ENCODE measurements around the gene CACNA1B. TPM values are rescaled to one million over a fixed set of nuclear protein-coding genes. Genes with fewer than 3 reads are reported as not detected.

Gene CACNA1B
- total RNA-seq, 1 donor from 2014 or later: not detected

GRCh38 chr9:138042146-138042545 lies 164.6 kb downstream of the CACNA1B start:
- no peak for FAIRE-seq
- no peak for DNase-seq (ENCODE audit: low read depth)
- H3K4me3 ChIP-seq (ENCODE audit: low read depth, low read length): no peak overlapping the region
- TF ChIP-seq, protein P1, sequence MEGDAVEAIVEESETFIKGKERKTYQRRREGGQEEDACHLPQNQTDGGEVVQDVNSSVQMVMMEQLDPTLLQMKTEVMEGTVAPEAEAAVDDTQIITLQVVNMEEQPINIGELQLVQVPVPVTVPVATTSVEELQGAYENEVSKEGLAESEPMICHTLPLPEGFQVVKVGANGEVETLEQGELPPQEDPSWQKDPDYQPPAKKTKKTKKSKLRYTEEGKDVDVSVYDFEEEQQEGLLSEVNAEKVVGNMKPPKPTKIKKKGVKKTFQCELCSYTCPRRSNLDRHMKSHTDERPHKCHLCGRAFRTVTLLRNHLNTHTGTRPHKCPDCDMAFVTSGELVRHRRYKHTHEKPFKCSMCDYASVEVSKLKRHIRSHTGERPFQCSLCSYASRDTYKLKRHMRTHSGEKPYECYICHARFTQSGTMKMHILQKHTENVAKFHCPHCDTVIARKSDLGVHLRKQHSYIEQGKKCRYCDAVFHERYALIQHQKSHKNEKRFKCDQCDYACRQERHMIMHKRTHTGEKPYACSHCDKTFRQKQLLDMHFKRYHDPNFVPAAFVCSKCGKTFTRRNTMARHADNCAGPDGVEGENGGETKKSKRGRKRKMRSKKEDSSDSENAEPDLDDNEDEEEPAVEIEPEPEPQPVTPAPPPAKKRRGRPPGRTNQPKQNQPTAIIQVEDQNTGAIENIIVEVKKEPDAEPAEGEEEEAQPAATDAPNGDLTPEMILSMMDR (IDR thresholded peaks at IDR 0.05; ENCODE audit: insufficient read depth, low read length, severe bottlenecking): no peak
- no peaks in the 10 kb centered on the region for H3K36me3 ChIP-seq (ENCODE audit: control insufficient read depth, insufficient read depth, low read length)
- no peaks in the 10 kb centered on the region for H3K27me3 ChIP-seq (ENCODE audit: control insufficient read depth, insufficient read depth, low read length)

- no peaks in the 10 kb centered on the region for H3K27me3 ChIP-seq (ENCODE audit: control insufficient read depth, insufficient read depth, low read length)
- no peak for FAIRE-seq
Observed at GRCh38 chr9:138042640-138043039, 165.1 kb downstream of the CACNA1B start.

GRCh38 chr9:138043061-138043410 lies 165.5 kb downstream of the CACNA1B start:
- FAIRE-seq: no peak
- no peak for DNase-seq (ENCODE audit: low read depth)
- no peaks in the 10 kb centered on the region for H3K27me3 ChIP-seq (ENCODE audit: control insufficient read depth, insufficient read depth, low read length)

More at GRCh38 chr9:138042640-138043039, 165.1 kb downstream of the CACNA1B start:
- no peak for DNase-seq (ENCODE audit: low read depth)
- H3K36me3 ChIP-seq (ENCODE audit: control insufficient read depth, insufficient read depth, low read length): no peaks in the 10 kb centered on the region
- no peak overlapping the region for H3K4me3 ChIP-seq (ENCODE audit: low read depth, low read length)
- TF ChIP-seq, protein P1 (IDR thresholded peaks at IDR 0.05; ENCODE audit: insufficient read depth, low read length, severe bottlenecking): no peak

DNA sequence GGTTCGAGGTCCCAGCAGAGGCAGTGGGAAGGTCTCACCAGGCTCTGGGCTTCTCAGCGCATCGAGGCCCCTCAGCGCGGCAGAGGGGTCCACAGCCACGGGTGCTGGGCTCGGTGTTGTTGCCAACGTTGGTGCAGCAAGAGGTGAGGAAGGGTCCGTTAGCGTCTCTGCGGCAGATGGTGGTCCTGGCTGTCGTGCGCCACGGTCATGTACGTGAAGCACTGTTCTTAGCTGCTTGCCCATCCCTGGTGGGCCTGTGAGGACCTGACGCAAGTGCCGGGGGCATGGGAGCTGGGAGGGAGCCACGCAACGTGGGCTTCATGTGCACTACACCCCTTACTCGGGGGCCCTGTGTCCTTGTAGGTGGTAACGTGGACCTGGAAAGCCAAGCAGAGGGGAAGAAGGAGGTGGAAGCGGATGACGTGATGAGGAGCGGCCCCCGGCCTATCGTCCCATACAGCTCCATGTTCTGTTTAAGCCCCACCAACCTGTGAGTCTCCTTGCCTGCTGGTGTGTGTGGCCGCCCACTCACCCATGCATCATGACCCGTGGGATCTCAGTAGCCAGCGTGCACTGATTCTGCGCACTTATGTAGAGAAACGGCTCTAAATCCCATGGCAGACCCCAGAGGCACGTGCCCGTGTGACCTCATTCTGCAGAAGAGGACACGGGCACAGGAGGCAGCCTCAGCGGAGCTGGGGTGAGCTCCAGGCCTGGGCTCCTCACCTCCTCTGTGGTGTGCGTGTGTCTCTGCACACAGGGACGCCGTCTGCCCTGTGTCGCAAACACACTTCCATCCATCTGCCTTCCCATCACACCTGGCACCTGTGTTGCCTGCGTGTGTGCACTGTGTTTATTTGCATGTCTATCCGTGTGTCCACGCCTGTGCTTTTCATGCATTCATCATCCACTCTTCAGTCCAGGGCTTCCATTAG lies 166.1 kb downstream of the CACNA1B start:
- FAIRE-seq: no peak
- TF ChIP-seq, protein P1 (IDR thresholded peaks at IDR 0.05; ENCODE audit: insufficient read depth, low read length, severe bottlenecking): no peak

More at GRCh38 chr9:138043061-138043410, 165.5 kb downstream of the CACNA1B start:
- TF ChIP-seq, protein P1 (IDR thresholded peaks at IDR 0.05; ENCODE audit: insufficient read depth, low read length, severe bottlenecking): no peak
- Histone ChIP-seq H3K36me3 (ENCODE audit: control insufficient read depth, insufficient read depth, low read length) (no peaks in the 10 kb centered on the region), H3K4me3 (ENCODE audit: low read depth, low read length) (no peak overlapping the region)

GRCh38 chr9:138044485-138045383 lies 167.2 kb downstream of the CACNA1B start:
- TF ChIP-seq, protein P1 (IDR thresholded peaks at IDR 0.05; ENCODE audit: insufficient read depth, low read length, severe bottlenecking): no peak
- Histone ChIP-seq H3K27me3 (ENCODE audit: control insufficient read depth, insufficient read depth, low read length) (no peaks in the 10 kb centered on the region), H3K4me3 (ENCODE audit: low read depth, low read length) (no peak overlapping the region), H3K36me3 (ENCODE audit: control insufficient read depth, insufficient read depth, low read length) (no peaks in the 10 kb centered on the region)
- FAIRE-seq (no peak), DNase-seq (ENCODE audit: low read depth) (no peak)

More for the DNA sequence above, 166.1 kb downstream of the CACNA1B start:
- Histone ChIP-seq H3K36me3 (ENCODE audit: control insufficient read depth, insufficient read depth, low read length) (no peaks in the 10 kb centered on the region), H3K4me3 (ENCODE audit: low read depth, low read length) (no peak overlapping the region), H3K27me3 (ENCODE audit: control insufficient read depth, insufficient read depth, low read length) (no peaks in the 10 kb centered on the region)
- DNase-seq (ENCODE audit: low read depth): no peak

All from bronchial epithelial cell (primary cell).